IPS DF 4.7 (cell line): ENCODE results near the gene RACK1.
"Not testable (repeated sequence)": the region's sequence is repeated elsewhere in the genome, so short reads cannot be mapped to it uniquely, and the experiment has no call there.

Experiments used
- DNase-seq: peaks from one replicate; pipeline ENCODE4 v3.0.0-alpha.2; 2013; ENCODE audit warnings: low spot score; ENCODE audit errors: extremely low read depth

RACK1 gene

GRCh38 chr5:181217111-181217802 lies 26.4 kb downstream of the RACK1 start:
- DNase-seq, result no peak

GRCh38 chr5:181215997-181216989 lies 27.4 kb downstream of the RACK1 start:
- DNase-seq, result no peak

- DNase-seq, result not testable (repeated sequence)
Observed at GRCh38 chr5:181214249-181214648, 29.5 kb downstream of the RACK1 start.

- no peak for DNase-seq
Observed at GRCh38 chr5:181212934-181213333, 30.8 kb downstream of the RACK1 start.

- no peak for DNase-seq
Observed at GRCh38 chr5:181212080-181212479, 31.6 kb downstream of the RACK1 start.

GRCh38 chr5:181211208-181211607 lies 32.5 kb downstream of the RACK1 start:
- DNase-seq, result no peak

GRCh38 chr5:181210698-181211097 lies 33.0 kb downstream of the RACK1 start:
- not testable (repeated sequence) for DNase-seq

GRCh38 chr5:181210148-181210547 lies 33.6 kb downstream of the RACK1 start:
- DNase-seq, result not testable (repeated sequence)

GRCh38 chr5:181209006-181209405 lies 34.7 kb downstream of the RACK1 start:
- DNase-seq, result not testable (repeated sequence)

GRCh38 chr5:181207960-181208253 lies 35.8 kb downstream of the RACK1 start:
- DNase-seq, result no peak

GRCh38 chr5:181207214-181207959 lies 36.3 kb downstream of the RACK1 start:
- DNase-seq, result no peak

GRCh38 chr5:181205761-181206649 lies 37.7 kb downstream of the RACK1 start:
- DNase-seq, result no peak

GRCh38 chr5:181204826-181205760 lies 38.6 kb downstream of the RACK1 start, which contains the start of gene TRIM7:
TSS of gene TRIM7 (minus strand) at chr5:181205196. CDS start at chr5:181205110, 86 bp downstream.
- DNase-seq, result no peak

- no peak for DNase-seq
Observed at GRCh38 chr5:181204113-181204825, 39.4 kb downstream of the RACK1 start.

- no peak for DNase-seq
Observed at GRCh38 chr5:181203777-181204112, 40.0 kb downstream of the RACK1 start.

- DNase-seq, result no peak
Observed at GRCh38 chr5:181203093-181203711, 40.5 kb downstream of the RACK1 start.

GRCh38 chr5:181200816-181201215 lies 42.9 kb downstream of the RACK1 start:
- DNase-seq, result no peak

GRCh38 chr5:181199881-181200638 lies 43.6 kb downstream of the RACK1 start:
- no peak for DNase-seq
